HL-60 (cell line): ENCODE measurements around the gene YTHDF1.

Source experiments
- CTCF ChIP-seq: IDR thresholded peaks from one replicate; pipeline ENCODE4 v1.5.1; 2011; ENCODE audit warnings: low read length, control low read depth, inconsistent platforms; ENCODE audit not compliant: insufficient read depth
- GABPA ChIP-seq: IDR thresholded peaks from 2 replicates; pipeline ENCODE4 v1.6.1; 2012; ENCODE audit warnings: low read depth
- POLR2AphosphoS5 ChIP-seq: IDR thresholded peaks from 2 replicates; pipeline ENCODE4 v1.6.1; 2012; ENCODE audit warnings: low read depth
- SPI1 ChIP-seq: IDR thresholded peaks from 2 replicates; pipeline ENCODE4 v1.6.1; 2012; ENCODE audit warnings: low read depth, mild to moderate bottlenecking, borderline replicate concordance

GRCh38 chr20:63241272-63241671, 25.3 kb upstream of the YTHDF1 start:
- TF ChIP-seq CTCF, result no peak
- no peak for TF ChIP-seq POLR2AphosphoS5
- no peak for TF ChIP-seq GABPA
- no peak for TF ChIP-seq SPI1
